Right kidney (tissue), 1 donor: ENCODE data around the gene P3H3.
"Not testable (repeated sequence)": the region's sequence is repeated elsewhere in the genome, so short reads cannot be mapped to it uniquely, and the experiment has no call there.

ENCODE experiments used
- DNase-seq: peaks from one replicate; pipeline ENCODE4 v3.0.0-alpha.2; 2016

Gene P3H3

DNA sequence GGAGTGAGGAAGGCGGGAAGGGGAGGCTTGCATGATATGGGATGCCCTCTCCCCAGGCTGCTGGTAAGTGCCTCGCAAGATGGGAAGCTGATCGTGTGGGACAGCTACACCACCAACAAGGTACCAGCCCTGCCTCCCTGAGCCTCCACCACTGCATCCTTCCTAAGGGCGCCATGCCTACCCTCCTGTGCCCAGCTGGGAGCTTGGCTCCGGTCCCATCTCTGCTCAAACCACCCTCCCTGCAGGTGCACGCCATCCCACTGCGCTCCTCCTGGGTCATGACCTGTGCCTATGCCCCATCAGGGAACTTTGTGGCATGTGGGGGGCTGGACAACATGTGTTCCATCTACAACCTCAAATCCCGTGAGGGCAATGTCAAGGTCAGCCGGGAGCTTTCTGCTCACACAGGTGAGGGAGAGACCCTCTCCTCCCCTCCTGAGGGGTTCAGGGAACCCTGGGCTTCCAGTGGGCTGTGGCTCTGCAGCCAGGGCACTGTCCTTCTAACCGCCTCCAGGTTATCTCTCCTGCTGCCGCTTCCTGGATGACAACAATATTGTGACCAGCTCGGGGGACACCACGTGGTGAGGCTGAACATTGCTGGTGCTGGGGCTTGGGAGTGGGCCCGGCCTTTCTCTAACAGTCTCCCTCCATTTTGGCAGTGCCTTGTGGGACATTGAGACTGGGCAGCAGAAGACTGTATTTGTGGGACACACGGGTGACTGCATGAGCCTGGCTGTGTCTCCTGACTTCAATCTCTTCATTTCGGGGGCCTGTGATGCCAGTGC lies 15.1 kb downstream of the P3H3 start:
- no peak for DNase-seq

DNA sequence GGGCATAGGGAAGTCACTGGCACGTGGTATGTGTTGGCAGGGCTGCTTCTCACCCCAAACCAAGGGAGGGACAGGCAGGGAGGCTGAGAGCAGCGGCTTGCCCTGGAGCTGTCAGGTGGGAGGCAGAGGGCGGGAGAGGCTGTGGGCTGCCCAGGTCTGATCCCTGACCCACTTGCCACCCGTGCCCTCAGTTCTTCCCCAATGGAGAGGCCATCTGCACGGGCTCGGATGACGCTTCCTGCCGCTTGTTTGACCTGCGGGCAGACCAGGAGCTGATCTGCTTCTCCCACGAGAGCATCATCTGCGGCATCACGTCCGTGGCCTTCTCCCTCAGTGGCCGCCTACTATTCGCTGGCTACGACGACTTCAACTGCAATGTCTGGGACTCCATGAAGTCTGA lies 17.2 kb downstream of the P3H3 start:
- DNase-seq = no peak

DNA sequence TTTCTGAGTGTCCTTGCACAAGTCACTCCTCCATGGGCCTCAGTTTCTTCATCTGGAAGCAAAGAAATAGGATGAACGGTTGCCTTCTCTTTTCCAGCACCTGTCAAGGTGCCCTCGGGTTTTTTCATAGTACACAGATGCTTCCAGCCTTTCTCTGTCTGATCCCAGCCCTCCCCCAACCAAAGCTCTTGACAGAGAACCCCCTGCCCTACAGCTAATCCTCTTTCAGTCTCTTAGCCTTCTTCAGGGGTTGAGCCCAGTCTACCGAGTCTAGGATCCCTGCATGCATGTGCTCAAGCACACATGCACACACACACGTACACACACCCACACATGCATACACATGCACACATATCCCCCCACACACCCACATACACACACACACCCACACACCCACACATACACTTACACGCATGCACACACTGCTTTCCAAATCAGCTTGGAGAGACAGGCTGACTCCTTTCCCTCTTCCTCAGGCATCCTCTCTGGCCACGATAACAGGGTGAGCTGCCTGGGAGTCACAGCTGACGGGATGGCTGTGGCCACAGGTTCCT lies 18.2 kb downstream of the P3H3 start:
- no peak for DNase-seq

DNA sequence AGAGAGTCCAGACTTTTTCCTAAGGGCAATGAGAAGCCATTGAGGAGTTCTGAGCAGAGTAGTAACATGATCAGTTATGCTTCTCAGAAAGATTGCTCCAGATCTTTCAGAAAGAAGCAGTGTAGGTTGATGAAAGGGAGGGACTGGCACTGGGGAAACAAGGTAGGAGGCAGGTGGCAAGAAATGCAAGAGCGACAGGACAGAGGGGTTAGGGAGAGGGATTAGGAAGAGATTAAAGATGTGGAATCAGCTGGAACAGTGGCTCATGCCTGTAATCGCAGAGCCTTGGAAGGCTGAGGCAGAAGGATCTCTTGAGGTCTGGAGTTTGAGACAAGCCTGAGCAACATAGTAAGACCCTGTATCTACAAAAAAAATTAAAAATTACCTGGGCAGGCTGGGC lies 19.5 kb downstream of the P3H3 start:
- DNase-seq = no peak

DNA sequence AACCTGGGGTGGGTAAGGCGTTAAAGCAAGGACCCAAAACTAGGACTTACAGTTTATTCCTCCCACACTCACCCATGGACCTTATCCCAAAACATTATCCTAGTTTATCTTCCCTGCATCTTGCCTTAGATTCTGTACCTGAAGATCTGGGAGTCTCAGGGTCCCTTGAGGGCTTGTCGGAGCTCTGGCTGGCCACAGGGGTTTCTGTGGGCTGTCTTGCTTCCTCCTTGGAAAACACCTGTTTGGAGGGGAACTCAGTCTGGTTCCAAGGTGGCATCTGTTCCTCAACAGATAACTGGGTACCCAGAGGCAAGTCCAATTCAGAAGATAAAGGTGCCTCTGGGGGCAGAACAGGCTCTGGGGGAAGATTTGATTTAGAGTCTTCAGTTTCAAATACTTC lies 21.2 kb downstream of the P3H3 start:
- no peak for DNase-seq

DNA sequence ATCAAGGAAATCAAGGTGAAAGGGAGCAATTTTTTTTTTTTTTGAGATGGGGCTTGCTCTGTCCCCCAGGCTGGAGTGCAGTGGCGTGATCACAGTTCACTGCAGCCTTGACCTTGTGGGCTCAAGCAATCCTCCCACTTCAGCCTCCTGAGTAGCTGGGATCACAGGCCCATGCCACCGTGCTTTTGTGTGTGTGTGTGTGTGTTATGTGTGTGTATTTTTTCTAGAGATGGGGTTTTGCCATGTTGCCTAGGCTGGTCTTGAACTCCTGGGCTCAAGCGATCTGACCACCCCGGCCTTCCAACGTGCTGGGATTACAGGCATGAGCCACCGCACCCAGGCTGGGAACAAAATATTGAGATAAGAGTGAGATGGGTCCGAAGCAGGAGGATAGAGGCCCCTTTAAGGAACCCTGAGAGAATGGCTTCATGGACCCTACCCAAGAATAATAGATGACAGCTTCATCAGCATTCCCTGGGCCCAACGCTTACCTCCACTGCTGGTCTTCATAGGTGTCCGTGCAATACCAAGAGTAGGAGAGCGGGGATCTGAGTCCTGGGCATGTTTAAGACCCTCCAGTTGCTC lies 21.9 kb downstream of the P3H3 start:
- DNase-seq = no peak

DNA sequence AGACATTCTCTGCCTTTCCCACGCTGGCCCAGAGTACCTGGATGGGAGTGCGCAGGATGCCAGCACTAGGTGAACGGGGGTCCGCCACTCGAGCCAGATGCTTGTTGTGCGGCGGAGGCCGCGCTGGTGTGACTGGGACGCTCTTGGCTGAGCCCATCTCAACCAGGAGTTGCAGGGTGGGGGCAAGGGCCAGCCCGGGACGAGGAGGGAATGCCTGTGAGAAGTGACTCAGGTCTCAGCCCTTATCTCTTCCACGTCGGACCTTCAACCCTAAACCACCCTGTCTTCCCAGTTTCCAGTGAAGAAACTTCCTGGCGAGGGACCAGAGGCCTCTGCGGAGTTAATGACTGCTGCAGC lies 22.6 kb downstream of the P3H3 start:
- no peak for DNase-seq

DNA sequence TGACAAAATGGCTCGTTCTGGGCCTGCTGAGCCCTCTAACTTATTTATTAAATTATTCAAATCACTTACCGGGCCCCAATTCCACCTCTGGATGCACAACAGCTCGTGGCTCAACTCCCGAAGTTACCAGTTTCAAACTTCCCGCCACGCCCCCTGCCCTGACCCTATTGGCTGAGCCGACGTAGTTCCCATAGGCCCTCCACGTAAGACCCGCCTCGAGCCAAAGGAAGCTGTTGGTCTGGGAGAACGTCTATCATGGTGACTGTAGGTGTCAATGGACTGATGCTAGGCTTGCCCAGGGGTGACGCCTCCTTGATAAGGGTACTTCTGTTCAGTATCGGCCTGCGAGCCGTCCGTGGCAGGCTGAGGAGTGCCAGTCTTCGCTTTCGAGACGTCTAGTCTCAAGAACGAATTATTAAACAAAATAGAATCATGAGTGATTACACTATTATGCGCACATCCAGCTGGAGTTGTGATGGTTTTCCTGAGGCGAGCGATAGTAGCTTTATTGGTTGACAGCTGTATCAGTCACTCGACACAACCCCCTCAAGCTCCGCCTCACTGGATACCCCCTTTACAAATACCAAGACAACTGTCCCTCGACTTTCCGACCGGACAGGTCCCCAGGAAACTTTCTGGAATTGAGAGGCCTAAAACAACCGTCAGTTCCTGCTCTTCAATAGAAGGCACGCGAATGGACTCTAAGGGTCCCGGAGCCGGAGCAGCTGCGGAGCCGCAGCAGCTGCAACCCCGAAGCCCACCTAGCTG lies 23.1 kb downstream of the P3H3 start, which contains the start of gene CDCA3:
Gene CDCA3 (minus strand): TSS at position 134 of the 768 bp plus-strand sequence. CDS start 334 bp downstream, outside the sequence.
- DNase-seq = peak; percentile 92

DNA sequence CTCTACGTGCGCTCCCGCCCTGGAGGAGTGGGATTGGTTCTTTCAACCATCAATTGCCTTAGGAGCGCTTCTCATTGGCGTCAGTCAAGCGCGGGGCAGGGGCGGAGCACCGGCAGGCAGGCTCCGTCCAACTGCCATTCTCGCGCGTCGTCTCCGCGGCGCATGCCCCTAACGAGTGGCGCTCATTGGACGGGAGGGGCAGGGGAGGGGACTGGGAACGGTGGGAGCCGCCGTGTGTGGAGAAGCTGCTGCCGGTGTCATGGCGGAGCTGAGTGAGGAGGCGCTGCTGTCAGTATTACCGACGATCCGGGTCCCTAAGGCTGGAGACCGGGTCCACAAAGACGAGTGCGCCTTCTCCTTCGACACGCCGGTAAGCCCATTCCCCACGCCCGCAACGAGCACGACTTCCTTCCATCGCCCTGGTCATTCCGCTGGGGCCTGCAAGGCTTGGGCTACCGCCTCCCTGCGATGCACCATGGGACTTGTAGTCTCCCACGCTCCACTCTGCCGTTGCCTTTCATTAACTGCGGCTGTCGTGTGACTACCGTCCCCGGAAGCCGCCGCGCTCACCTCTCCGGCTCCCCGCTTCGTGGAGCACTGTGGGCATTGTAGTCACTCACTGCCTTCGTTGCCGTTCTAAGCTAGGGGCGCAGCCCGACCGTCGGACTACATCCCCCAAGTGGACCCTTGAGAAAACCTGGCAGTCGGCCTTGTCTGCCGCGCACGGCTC lies 23.9 kb downstream of the P3H3 start, which contains the start of gene USP5:
Gene USP5 (plus strand): TSS at position 230 of the 730 bp plus-strand sequence. CDS start 30 bp downstream, at position 260.
- peak; percentile 100 for DNase-seq

DNA sequence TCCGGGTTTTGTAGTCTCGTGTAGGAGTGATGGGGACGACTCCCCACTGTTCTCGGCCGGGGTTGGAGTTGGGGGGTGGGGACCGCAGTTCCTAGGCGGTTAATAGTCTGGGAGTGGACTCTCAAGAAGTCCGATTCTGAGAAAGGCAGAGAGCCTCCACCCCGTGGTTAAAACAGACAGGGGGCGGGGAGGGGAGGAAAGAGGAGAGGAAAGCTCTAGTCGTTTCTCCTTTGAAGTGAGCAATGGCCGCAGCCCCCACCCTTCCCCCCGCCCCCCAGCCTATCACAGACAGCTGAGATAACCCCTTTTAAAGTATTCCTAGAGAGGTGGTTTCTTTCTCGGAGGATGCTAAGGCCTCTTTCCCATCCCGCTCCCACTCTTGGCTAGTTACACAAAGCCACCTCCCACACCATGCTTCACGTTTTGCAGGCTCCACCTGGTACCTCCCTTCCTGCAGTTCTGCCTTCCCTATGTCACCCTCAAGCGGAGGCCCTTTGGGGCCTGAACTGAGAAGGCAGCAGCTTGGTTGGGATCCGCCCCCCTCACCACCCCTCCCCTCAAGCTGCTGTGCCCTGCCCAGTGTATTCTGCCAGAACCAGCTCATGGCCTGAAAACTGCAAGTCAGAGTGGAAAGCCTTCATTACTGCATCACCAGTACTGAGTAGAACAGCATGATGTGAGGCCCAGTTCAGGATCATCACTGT lies 24.6 kb downstream of the P3H3 start:
- DNase-seq = no peak

DNA sequence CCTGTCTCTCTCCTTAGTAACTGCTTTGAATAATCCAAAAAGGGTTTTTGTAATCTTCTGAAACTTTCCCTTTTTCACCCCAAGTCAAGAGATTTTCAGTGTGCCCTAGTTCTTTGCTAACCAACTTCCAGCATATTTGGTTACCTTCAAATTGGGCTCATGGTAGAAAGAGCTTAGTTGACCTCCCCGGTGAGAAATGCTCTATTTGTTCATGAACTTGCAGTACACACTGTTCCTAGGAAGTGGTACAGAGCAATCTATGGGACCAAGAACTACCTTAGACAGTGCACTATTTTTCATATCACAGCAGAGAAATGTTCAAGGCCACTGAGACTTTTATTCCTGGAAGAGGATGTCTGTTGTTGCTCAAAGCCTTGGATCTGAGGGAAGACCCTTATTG lies 25.4 kb downstream of the P3H3 start:
- DNase-seq = no peak

DNA sequence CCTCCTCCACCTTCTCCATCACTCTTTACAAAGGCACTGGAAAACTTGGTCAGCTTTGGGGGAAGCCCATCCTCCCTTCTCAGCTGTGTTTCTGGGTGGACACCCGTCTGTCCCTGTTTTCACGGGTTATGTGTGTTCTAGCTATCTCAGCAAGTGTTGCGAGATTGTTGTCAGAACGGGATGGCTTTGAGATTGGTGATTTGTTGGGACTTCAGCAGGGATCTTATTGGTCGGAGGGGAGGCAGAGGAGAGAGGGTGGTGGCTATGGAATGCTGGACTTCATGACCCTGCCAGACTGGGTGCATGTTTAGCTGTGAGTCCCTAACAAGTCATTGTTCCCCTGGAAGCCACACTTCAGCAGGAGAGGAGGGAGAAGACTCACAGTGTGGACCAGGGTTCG lies 25.8 kb downstream of the P3H3 start:
- no peak for DNase-seq

DNA sequence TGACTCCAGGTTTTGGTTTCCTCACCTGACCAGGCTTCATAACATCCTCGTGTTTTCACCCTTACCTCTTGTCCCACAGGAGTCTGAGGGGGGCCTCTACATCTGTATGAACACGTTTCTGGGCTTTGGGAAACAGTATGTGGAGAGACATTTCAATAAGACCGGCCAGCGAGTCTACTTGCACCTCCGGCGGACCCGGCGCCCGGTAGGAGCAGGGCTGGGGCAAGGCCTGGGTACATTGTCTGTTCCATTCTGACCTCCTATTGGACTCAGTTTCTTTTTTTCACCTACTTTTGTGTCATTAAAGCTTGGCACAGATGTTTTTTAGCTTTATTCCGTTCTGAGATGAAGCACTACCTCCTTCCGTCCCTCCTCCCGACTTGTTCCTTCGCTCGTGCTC lies 27.1 kb downstream of the P3H3 start:
- DNase-seq = no peak

DNA sequence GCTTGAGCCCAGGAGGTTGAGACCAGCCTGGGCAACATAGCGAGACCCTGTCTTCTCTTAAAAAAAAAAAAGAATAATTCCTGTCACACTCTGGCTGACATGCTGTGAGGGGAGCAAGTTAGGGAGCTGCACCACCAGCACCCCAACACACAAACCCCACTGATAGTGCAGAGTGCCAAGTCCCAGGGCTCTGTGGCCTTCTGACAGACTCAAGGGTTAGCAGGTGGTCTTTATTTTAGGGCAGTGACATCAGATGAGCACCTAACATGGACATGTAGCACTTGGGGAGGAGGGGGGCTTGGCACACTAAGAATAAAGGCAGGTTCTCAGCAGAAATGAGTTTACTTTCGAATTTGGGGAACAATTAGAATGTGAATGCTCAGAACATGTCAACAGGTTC lies 30.6 kb downstream of the P3H3 start:
- no peak for DNase-seq

DNA sequence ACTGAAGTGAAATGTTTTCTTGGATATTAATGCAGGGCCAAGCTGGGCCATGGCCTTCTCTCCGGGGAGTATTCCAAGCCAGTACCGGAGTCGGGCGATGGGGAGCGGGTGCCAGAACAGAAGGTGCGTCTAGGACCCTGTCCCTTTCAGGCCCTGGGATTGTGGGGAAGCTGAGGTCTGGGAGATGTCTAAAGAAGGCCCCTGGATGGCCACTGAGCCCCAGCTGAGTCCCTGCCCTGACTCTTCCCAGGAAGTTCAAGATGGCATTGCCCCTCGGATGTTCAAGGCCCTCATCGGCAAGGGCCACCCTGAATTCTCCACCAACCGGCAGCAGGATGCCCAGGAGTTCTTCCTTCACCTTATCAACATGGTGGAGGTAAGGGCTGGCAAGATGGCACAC lies 31.9 kb downstream of the P3H3 start:
- DNase-seq = no peak

DNA sequence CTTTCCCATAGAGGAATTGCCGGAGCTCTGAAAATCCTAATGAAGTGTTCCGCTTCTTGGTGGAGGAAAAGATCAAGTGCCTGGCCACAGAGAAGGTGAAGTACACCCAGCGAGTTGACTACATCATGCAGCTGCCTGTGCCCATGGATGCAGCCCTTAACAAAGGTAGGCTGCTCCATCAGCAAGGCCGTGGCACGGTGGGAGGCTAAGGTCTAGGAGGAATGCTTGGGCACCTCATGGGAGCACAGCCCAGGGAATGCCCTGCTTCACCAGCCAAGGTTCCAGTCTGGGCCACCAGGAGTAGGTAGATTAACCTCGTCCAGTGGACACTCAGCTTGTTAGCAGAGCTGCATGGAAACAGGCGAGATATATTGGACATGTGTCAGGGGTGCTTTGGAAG lies 32.7 kb downstream of the P3H3 start:
- no peak for DNase-seq

DNA sequence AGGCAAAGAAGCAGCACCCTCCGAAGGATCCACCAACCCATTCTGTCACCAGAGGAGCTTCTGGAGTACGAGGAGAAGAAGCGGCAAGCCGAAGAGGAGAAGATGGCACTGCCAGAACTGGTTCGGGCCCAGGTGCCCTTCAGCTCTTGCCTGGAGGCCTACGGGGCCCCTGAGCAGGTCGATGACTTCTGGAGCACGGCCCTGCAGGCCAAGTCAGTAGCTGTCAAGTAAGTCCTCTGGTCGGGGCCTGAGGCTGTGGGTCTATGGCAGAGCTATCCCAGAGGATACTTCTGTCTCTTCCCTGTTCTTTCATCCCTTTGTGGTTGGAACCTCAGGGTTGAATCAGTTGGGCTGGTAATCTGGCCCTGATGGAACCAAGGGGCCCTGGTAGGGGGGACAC lies 33.2 kb downstream of the P3H3 start:
- no peak for DNase-seq

DNA sequence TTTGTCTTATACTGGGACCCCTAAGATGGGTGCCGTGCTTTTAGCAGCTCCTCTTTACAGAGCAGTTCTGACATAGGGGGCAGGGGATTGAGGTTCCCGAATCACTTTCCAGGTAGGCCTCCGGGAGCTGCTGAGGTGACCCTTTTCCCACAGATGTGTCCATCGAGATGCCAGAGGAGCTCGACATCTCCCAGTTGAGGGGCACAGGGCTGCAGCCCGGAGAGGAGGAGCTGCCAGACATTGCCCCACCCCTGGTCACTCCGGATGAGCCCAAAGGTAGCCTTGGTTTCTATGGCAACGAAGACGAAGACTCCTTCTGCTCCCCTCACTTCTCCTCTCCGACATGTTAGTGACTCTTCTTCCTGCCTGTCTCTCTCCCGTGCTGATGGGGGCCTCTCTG lies 34.8 kb downstream of the P3H3 start:
- no peak for DNase-seq

DNA sequence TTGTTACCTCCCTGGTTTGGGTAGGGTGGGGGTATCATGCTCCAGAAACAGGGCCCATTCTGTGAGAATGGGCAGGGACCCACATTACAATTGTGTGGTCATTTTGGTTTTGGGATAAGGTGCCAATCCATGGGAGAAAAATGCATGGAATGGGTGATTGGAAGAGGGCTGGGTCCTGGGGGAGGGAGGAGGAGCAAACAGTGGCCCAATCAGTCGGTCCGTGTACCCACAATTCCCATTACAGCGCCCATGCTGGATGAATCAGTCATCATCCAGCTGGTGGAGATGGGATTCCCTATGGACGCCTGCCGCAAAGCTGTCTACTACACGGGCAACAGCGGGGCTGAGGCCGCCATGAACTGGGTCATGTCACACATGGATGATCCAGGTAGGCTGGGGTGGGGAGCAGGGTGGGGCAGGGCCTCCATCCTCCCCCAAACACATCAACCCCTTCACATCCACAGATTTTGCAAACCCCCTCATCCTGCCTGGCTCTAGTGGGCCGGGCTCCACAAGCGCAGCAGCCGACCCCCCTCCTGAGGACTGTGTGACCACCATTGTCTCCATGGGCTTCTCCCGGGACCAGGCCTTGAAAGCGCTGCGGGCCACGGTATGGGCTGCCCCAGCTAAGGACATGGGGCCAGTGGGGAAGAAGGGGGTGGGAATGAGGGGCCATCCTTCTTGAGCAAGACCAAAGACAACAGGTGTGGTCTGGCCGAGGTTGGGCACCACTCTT lies 35.5 kb downstream of the P3H3 start:
- DNase-seq = no peak

DNA sequence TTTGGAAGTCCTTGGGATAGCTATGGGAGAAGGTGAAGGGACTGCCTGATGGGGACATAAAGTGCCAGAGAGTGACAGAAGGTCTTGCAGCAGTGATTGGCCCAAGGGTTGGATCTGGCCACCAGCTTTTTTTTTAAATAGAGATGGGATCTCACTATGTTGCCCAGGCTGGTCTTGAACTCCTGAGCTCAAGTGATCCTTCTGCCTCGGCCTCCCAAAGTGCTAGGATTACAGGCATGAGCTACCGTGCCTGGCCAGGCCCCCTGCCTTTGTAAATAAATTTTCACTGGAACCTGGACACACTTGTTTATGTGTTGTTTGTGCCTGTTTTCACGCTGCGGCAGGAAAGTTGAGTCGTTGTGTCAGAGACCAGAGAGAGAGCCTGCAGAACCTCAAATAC lies 37.1 kb downstream of the P3H3 start:
- DNase-seq = not testable (repeated sequence)
